Measurements from ENCODE around the gene GTF2IRD1. TPM values are rescaled to one million over a fixed set of nuclear protein-coding genes. Genes with fewer than 3 reads are reported as not detected.

The GTF2IRD1 gene
- total RNA-seq, 1 donor from 2014 or later, result 48.7 TPM

GRCh38 chr7:74475987-74476350 is 22.3 kb downstream of the GTF2IRD1 start:
- Mint-ChIP-seq H3K9me3 (ENCODE audit: unreplicated experiment) (no peaks in the 10 kb centered on the region), H3K4me3 (ENCODE audit: unreplicated experiment) (no peak overlapping the region), H3K27ac (ENCODE audit: unreplicated experiment) (peak overlapping the region; percentile 8), H3K27me3 (ENCODE audit: unreplicated experiment) (no peaks in the 10 kb centered on the region), H3K4me1 (ENCODE audit: unreplicated experiment) (peaks cover 69% of the 10 kb centered on the region), H3K36me3 (ENCODE audit: unreplicated experiment) (no peaks in the 10 kb centered on the region)
- DNase-seq (ENCODE audit: extremely low spot score, unreplicated experiment), result no peak
- TF ChIP-seq CTCF (IDR thresholded peaks at IDR 0.05), result no peak

GRCh38 chr7:74476626-74477025 is 22.9 kb downstream of the GTF2IRD1 start:
- Mint-ChIP-seq H3K27ac (ENCODE audit: unreplicated experiment) (peak overlapping the region; percentile 100), H3K36me3 (ENCODE audit: unreplicated experiment) (no peaks in the 10 kb centered on the region), H3K27me3 (ENCODE audit: unreplicated experiment) (no peaks in the 10 kb centered on the region), H3K4me3 (ENCODE audit: unreplicated experiment) (no peak overlapping the region), H3K4me1 (ENCODE audit: unreplicated experiment) (peaks cover 73% of the 10 kb centered on the region), H3K9me3 (ENCODE audit: unreplicated experiment) (no peaks in the 10 kb centered on the region)
- no peak for DNase-seq (ENCODE audit: extremely low spot score, unreplicated experiment)
- no peak for TF ChIP-seq CTCF (IDR thresholded peaks at IDR 0.05)

GRCh38 chr7:74478671-74479065 is 25.0 kb downstream of the GTF2IRD1 start:
- TF ChIP-seq CTCF (IDR thresholded peaks at IDR 0.05), result no peak
- no peaks in the 10 kb centered on the region for H3K9me3 Mint-ChIP-seq (ENCODE audit: unreplicated experiment)
- H3K4me3 Mint-ChIP-seq (ENCODE audit: unreplicated experiment), result no peak overlapping the region
- H3K4me1 Mint-ChIP-seq (ENCODE audit: unreplicated experiment), result peaks cover 88% of the 10 kb centered on the region
- no peak for DNase-seq (ENCODE audit: extremely low spot score, unreplicated experiment)
- no peaks in the 10 kb centered on the region for H3K27me3 Mint-ChIP-seq (ENCODE audit: unreplicated experiment)
- H3K27ac Mint-ChIP-seq (ENCODE audit: unreplicated experiment), result peak overlapping the region; percentile 100
- no peaks in the 10 kb centered on the region for H3K36me3 Mint-ChIP-seq (ENCODE audit: unreplicated experiment)

- Mint-ChIP-seq H3K27ac (ENCODE audit: unreplicated experiment) (peak overlapping the region; percentile 100), H3K4me1 (ENCODE audit: unreplicated experiment) (peaks cover 93% of the 10 kb centered on the region), H3K4me3 (ENCODE audit: unreplicated experiment) (peak overlapping the region; percentile 32), H3K27me3 (ENCODE audit: unreplicated experiment) (no peaks in the 10 kb centered on the region), H3K36me3 (ENCODE audit: unreplicated experiment) (no peaks in the 10 kb centered on the region), H3K9me3 (ENCODE audit: unreplicated experiment) (no peaks in the 10 kb centered on the region)
- no peak for TF ChIP-seq CTCF (IDR thresholded peaks at IDR 0.05)
- no peak for DNase-seq (ENCODE audit: extremely low spot score, unreplicated experiment)
Observed at GRCh38 chr7:74479066-74479781, 25.5 kb downstream of the GTF2IRD1 start.

GRCh38 chr7:74479961-74480829 is 26.5 kb downstream of the GTF2IRD1 start:
- Mint-ChIP-seq H3K4me1 (ENCODE audit: unreplicated experiment) (peaks cover 86% of the 10 kb centered on the region), H3K9me3 (ENCODE audit: unreplicated experiment) (no peaks in the 10 kb centered on the region), H3K4me3 (ENCODE audit: unreplicated experiment) (peak overlapping the region; percentile 66), H3K27me3 (ENCODE audit: unreplicated experiment) (no peaks in the 10 kb centered on the region), H3K27ac (ENCODE audit: unreplicated experiment) (peak overlapping the region; percentile 100), H3K36me3 (ENCODE audit: unreplicated experiment) (no peaks in the 10 kb centered on the region)
- DNase-seq (ENCODE audit: extremely low spot score, unreplicated experiment), result peak; percentile 93
- TF ChIP-seq CTCF (IDR thresholded peaks at IDR 0.05), result no peak

Measured in osteocyte (in vitro differentiated cells).